Hepatocyte (in vitro differentiated cells): ENCODE data around the gene SUSD3. TPM values are rescaled to one million over a fixed set of nuclear protein-coding genes. Genes with fewer than 3 reads are reported as not detected.

Experiments used
- DNase-seq: peaks from one replicate; pipeline ENCODE4 v3.0.0-alpha.2; 2016; ENCODE audit warnings: low spot score
- H2AFZ ChIP-seq: fragments of 200-600 bp; sonication (generic); 2 replicates; pipeline ENCODE4 v1.6.0; 2016; ENCODE audit warnings: antibody characterized with exemption, mild to moderate bottlenecking
- H3K27ac ChIP-seq: fragments of 200-600 bp; sonication (generic); 2 replicates; pipeline ENCODE4 v1.5.1; 2016; ENCODE audit warnings: mild to moderate bottlenecking
- H3K27me3 ChIP-seq: fragments of 200-600 bp; sonication (generic); 2 replicates; pipeline ENCODE4 v1.6.1; 2016
- H3K36me3 ChIP-seq: fragments of 200-600 bp; sonication (generic); replicated peaks from 2 replicates; pipeline ENCODE4 v1.5.1; 2016; ENCODE audit warnings: low read depth; ENCODE audit not compliant: insufficient read depth
- H3K4me1 ChIP-seq: fragments of 200-600 bp; sonication (generic); 2 replicates; pipeline ENCODE4 v1.5.1; 2016; ENCODE audit warnings: mild to moderate bottlenecking, moderate library complexity; ENCODE audit not compliant: insufficient read depth
- H3K4me2 ChIP-seq: fragments of 200-600 bp; sonication (generic); 2 replicates; pipeline ENCODE4 v1.6.0; 2016
- H3K4me3 ChIP-seq: fragments of 200-600 bp; sonication (generic); 2 replicates; pipeline ENCODE4 v1.5.1; 2016; ENCODE audit warnings: mild to moderate bottlenecking
- H3K79me2 ChIP-seq: fragments of 200-600 bp; sonication (generic); 2 replicates; pipeline ENCODE4 v1.6.0; 2017; ENCODE audit warnings: mild to moderate bottlenecking
- H3K9me2 ChIP-seq: fragments of 200-600 bp; sonication (generic); replicated peaks from 2 replicates; pipeline ENCODE4 v1.6.0; 2017; ENCODE audit warnings: mild to moderate bottlenecking; ENCODE audit not compliant: insufficient read depth
- H3K9me3 ChIP-seq: fragments of 200-600 bp; sonication (generic); 2 replicates; pipeline ENCODE4 v1.5.1; 2016; ENCODE audit warnings: low read depth, mild to moderate bottlenecking
- H4K20me1 ChIP-seq: fragments of 200-600 bp; sonication (generic); 2 replicates; pipeline ENCODE4 v1.6.0; 2016; ENCODE audit warnings: mild to moderate bottlenecking; ENCODE audit not compliant: insufficient read depth, poor library complexity, severe bottlenecking
- EZH2 ChIP-seq: fragments of 200-600 bp; sonication (generic); IDR thresholded peaks from 2 replicates; pipeline ENCODE4 v1.6.1; 2016; ENCODE audit warnings: antibody characterized with exemption, mild to moderate bottlenecking, borderline replicate concordance
- EZH2phosphoT487 ChIP-seq: fragments of 200-600 bp; sonication (generic); IDR thresholded peaks from one replicate; pipeline ENCODE4 v1.6.1; 2018; ENCODE audit warnings: antibody characterized with exemption, mild to moderate bottlenecking, low read depth, moderate library complexity; ENCODE audit not compliant: unreplicated experiment, severe bottlenecking
- WGBS: methylation state at CpG from one replicate; pipeline ENCODE4 v1.1.6; 2016; ENCODE audit warnings: low lambda C conversion rate; ENCODE audit errors: missing lambda C conversion rate; 5-methylcytosine and 5-hydroxymethylcytosine counted together
- polyA plus RNA-seq: library from polyadenylated mRNA; unstranded; fragments of >200 nt; fragmentation: Nextera tagmentation; extraction: Ambion mirVana; gene quantifications from 2 replicates; pipeline ENCODE4 v1.2.1, GENCODE V29; 2016
- total RNA-seq: library from RNA; depleted of rRNA; stranded (reverse); fragments of >200 nt; gene quantifications from 2 replicates; pipeline ENCODE4 v1.2.3, GENCODE V29; 2014
- TF ChIP-seq, protein P1 (sequence below): fragments of 200-600 bp; sonication (generic); IDR thresholded peaks from 2 replicates; pipeline ENCODE4 v1.5.1; 2016; ENCODE audit warnings: antibody characterized with exemption, mild to moderate bottlenecking; ENCODE audit not compliant: poor library complexity

The SUSD3 gene
- total and polyA plus RNA-seq, 2 experiments from 2014 or later = 11.4 to 17.3 TPM

DNA sequence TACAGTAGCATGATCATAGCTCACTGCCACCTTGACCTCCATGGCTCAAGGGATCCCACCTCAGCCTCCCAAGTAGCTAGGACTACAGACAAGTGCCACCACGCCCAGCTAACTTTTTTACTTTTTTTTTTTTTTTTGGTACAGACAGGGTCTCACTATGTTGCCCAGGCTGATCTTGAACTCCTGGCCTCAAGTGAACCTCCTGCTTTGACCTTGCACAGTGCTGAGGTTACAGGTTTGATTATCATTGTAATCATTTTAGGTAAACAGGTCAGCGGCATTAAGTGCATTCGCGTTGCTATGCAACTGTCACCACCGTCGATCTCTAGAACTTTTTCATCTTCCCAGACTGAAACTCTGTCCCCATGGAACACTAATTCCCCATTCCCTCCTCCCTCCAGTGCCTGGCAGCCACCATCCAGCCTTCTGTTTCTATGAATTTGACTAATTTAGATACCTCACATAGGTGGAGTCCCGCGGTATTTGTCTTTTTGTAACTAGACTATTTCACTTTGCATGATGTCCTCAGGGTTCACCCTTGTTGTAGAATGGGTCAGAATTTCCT lies 31.7 kb downstream of the SUSD3 start:
- Histone ChIP-seq H3K79me2 (no peaks in the 10 kb centered on the region), H4K20me1 (no peaks in the 10 kb centered on the region), H3K27me3 (no peaks in the 10 kb centered on the region), H3K4me3 (no peak overlapping the region), H2AFZ (no peak overlapping the region), H3K9me2 (no peaks in the 10 kb centered on the region), H3K9me3 (no peaks in the 10 kb centered on the region), H3K4me2 (no peak overlapping the region), H3K4me1 (peaks cover 15% of the 10 kb centered on the region), H3K36me3 (no peaks in the 10 kb centered on the region), H3K27ac (no peak overlapping the region)
- 79% methylated on average over 8 of the region's 8 CpGs for WGBS
- TF ChIP-seq EZH2phosphoT487 = no peak
- TF ChIP-seq, protein P1, sequence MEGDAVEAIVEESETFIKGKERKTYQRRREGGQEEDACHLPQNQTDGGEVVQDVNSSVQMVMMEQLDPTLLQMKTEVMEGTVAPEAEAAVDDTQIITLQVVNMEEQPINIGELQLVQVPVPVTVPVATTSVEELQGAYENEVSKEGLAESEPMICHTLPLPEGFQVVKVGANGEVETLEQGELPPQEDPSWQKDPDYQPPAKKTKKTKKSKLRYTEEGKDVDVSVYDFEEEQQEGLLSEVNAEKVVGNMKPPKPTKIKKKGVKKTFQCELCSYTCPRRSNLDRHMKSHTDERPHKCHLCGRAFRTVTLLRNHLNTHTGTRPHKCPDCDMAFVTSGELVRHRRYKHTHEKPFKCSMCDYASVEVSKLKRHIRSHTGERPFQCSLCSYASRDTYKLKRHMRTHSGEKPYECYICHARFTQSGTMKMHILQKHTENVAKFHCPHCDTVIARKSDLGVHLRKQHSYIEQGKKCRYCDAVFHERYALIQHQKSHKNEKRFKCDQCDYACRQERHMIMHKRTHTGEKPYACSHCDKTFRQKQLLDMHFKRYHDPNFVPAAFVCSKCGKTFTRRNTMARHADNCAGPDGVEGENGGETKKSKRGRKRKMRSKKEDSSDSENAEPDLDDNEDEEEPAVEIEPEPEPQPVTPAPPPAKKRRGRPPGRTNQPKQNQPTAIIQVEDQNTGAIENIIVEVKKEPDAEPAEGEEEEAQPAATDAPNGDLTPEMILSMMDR = no peak
- no peak for TF ChIP-seq EZH2
- no peak for DNase-seq

DNA sequence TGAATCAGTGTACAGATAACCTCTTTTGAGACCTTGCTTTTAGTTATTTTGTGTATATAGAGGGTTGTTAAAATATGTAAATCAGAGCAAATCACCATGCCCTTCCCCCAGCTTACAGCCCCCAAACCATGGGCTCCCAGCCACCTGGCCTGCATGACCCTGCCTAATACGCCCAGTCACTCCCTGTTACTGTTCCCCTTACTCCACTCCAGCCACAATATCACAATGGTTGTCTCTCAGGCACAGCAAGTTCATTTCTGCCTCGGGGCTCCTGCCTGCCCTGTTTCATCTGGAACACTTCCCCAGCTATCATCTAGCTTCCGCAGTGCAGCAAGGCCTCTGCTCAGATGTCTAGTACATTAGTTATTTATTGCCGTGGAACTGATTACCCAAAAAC lies 32.6 kb downstream of the SUSD3 start:
- DNase-seq = no peak
- H3K4me2 ChIP-seq = no peak overlapping the region
- no peaks in the 10 kb centered on the region for H3K27me3 ChIP-seq
- no peaks in the 10 kb centered on the region for H3K9me2 ChIP-seq
- TF ChIP-seq, protein P1 = no peak
- TF ChIP-seq EZH2 = no peak
- TF ChIP-seq EZH2phosphoT487 = no peak
- no peak overlapping the region for H3K4me3 ChIP-seq
- H3K4me1 ChIP-seq = peaks cover 14% of the 10 kb centered on the region
- H3K9me3 ChIP-seq = no peaks in the 10 kb centered on the region
- 83% methylated on average over 4 of the region's 4 CpGs for WGBS
- H3K27ac ChIP-seq = peak overlapping the region; percentile 35
- H2AFZ ChIP-seq = no peak overlapping the region
- no peaks in the 10 kb centered on the region for H3K36me3 ChIP-seq
- no peaks in the 10 kb centered on the region for H4K20me1 ChIP-seq
- no peaks in the 10 kb centered on the region for H3K79me2 ChIP-seq

DNA sequence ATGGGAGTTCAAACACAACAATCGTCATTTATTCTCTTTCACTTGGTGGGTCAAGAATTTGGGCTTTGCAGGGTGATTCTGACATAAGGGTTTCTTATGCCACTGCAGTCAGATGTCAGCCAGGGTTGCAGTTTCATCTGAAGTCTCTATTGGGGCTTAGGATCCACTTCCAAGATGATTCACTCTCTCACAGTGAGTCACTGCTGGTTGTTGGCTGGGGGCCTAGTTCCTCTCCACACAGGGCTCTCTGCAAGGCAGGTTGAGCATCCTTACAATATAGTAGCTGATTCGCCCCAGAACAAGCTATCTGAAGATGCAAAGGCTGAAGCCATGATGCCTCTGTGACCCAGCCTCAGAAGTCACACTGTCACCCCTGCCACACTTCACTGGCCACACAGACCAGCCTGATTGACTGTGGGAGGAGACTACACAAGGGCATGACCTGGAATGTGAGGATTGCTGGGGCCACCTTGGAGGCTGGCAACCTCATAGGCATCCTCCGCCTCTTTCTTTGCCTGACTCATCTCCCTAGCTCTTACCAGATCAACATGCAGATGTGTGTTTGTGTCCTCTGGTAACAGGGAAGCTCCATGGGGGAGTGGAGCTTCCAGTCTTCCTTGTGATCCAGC lies 33.1 kb downstream of the SUSD3 start:
- Histone ChIP-seq H3K4me1 (peaks cover 11% of the 10 kb centered on the region), H3K27me3 (no peaks in the 10 kb centered on the region), H3K4me2 (no peak overlapping the region), H3K27ac (peak overlapping the region; percentile 35), H4K20me1 (no peaks in the 10 kb centered on the region), H3K79me2 (peaks cover 3% of the 10 kb centered on the region), H3K9me3 (no peaks in the 10 kb centered on the region), H3K9me2 (no peaks in the 10 kb centered on the region), H3K36me3 (no peaks in the 10 kb centered on the region), H3K4me3 (no peak overlapping the region), H2AFZ (no peak overlapping the region)
- WGBS = 88% methylated on average over 3 of the region's 3 CpGs
- TF ChIP-seq, protein P1 = no peak
- no peak for TF ChIP-seq EZH2
- no peak for TF ChIP-seq EZH2phosphoT487
- DNase-seq = peak; percentile 58
